HG03025 (cell line): ENCODE results near the gene ABCC3.
"Not testable (repeated sequence)": the region's sequence is repeated elsewhere in the genome, so short reads cannot be mapped to it uniquely, and the experiment has no call there.

Source experiments
- ATAC-seq: cut with Tn5 transposase; IDR thresholded peaks from one replicate; pipeline ENCODE4 v1.9.1; 2021; ENCODE audit warnings: mild to moderate bottlenecking, moderate library complexity; ENCODE audit not compliant: unreplicated experiment, low FRiP score

ABCC3 gene

GRCh38 chr17:50664788-50665458, 30.2 kb downstream of the ABCC3 start:
- ATAC-seq, result no peak

DNA sequence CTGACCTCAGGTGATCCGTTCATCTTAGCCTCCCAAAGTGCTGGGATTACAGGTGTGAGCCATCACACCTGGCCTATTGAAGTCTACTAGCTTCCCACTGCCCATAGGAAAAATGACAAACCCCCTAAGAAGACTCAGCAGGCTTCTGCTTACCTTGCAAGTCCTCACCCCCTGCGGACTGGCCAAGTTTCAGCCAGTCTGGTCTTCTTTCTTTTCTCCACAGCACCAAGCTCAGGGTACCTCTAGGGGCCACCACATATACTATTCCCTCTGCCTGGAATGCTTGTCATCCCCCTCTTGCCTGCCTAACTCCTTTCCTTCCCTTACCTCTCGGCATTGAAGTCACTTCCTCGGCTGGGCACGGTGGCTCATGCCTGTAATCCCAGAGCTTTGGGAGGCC, 31.2 kb downstream of the ABCC3 start:
- ATAC-seq, result no peak

DNA sequence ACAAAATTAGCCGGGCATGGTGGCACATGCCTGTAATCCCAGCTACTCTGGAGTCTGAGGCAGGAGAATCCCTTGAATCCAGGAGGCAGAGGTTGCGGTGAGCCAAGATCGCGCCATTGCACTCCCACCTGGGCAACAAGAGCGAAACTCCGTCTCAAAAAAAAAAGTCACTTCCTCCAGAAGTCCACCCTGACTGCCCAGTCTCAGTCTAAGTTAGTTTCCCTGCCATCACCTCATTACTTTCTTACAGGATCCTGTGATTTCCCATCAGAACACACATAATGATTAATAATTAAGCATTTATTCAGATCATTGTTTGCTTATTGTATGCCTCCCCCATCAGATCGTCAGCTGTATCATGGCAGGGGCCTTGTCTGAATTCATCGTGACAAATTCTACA, 31.6 kb downstream of the ABCC3 start:
- no peak for ATAC-seq

GRCh38 chr17:50667259-50668024, 32.8 kb downstream of the ABCC3 start:
- no peak for ATAC-seq

DNA sequence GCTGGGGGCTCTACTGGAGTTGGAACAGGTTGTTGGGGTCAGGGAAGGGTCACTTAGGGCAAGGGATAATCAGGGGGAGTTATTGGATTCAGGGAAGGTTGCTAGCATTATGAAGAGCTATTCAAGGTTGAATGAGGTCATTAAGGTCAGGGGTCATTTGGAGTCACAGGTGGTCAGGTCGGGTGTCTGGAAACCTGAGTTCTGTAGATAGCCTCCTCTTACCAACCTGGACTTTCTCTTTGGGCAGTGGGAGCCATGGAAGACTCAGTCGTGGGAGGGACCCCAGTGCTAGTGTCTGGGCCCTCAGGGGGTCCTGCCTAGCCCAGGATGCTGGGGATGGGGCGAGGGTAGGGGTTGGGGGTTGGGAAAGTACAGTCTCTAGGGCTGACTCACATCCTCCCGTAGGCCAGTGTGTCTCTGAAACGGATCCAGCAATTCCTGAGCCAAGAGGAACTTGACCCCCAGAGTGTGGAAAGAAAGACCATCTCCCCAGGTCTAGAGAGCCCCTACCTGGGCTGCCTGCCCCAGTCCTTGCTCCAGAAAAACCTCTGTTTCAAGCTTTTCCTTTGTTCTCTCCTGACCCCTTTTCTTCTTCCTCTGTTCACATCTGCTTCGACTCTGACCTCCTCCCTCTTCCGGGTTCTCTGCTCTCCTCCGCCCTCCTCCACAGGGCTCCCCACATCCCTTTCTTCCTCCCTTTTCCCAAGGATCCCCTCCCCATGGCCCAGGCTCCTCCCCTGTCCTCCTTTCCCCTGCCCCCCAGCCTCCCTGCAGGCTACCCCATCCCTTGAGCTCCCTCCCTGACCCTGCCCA, 33.5 kb downstream of the ABCC3 start:
- ATAC-seq, result no peak

DNA sequence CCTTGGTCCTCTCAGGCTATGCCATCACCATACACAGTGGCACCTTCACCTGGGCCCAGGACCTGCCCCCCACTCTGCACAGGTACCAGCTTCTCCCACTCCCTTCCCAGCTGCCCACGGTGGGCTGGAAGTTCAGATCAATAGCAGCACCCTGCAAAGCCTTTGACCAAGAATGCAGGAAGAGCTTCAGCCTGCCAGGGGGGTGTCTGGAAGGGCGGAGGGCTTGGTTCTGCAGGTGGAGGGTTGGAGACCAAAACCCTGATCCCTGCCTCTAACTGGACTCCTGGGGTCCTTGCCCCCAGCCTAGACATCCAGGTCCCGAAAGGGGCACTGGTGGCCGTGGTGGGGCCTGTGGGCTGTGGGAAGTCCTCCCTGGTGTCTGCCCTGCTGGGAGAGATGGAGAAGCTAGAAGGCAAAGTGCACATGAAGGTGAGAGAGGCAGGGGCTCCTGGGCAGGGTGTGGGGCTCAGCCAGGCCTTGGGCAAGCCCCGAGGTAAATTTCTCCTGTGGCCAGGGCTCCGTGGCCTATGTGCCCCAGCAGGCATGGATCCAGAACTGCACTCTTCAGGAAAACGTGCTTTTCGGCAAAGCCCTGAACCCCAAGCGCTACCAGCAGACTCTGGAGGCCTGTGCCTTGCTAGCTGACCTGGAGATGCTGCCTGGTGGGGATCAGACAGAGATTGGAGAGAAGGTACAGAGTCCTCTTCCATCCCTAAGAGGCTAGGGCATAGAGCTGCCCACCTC, 34.3 kb downstream of the ABCC3 start:
- ATAC-seq, result no peak

DNA sequence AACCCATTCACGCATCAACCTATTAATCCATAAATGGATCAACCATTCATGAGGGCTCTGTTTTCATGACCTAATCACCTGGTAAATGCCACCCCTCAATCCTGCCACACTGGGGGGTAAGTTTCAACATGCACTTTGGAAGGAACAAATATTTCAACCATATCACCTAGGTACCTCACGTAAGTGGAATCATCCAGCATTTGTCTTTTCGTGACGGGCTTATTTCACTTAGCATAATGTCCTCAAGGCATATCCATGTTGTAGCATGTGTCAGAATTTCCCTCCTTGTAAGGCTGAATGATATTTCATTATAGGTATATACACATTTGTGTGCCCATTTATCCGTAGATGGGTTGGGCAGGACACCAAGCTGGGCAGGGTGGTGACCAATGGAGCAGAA, 37.4 kb downstream of the ABCC3 start:
- no peak for ATAC-seq

DNA sequence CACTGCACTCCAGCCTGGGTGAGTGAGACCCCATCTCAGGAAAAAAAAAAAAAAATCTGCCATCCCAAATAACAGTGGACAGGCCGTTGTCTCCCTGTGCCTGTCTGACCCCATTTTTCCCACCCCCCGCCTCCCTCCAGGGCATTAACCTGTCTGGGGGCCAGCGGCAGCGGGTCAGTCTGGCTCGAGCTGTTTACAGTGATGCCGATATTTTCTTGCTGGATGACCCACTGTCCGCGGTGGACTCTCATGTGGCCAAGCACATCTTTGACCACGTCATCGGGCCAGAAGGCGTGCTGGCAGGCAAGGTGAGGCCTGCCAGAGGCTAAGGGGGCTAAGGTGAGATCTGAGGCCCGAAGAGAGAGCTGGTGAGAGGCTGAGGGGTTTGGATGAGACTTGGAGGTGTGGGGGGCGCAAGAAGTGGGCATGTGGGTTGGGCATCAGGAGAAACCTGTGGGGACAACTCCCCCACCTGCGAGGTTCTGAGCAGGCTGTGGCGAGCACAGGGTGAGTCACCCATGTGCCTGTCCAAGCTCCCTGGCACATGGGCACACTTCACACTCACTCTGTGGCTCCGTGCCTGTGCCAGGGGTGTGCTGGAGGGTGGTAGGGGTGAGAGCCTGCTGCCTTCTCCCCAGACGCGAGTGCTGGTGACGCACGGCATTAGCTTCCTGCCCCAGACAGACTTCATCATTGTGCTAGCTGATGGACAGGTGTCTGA, 38.3 kb downstream of the ABCC3 start:
- ATAC-seq, result no peak

GRCh38 chr17:50675190-50675589, 40.5 kb downstream of the ABCC3 start:
- no peak for ATAC-seq

GRCh38 chr17:50675627-50676026, 40.9 kb downstream of the ABCC3 start:
- no peak for ATAC-seq

- no peak for ATAC-seq
Measured at GRCh38 chr17:50676065-50676975, 41.6 kb downstream of the ABCC3 start.

- no peak for ATAC-seq
Measured at GRCh38 chr17:50677851-50678375, 43.2 kb downstream of the ABCC3 start.

- ATAC-seq, result no peak
Measured at GRCh38 chr17:50679008-50679544, 44.4 kb downstream of the ABCC3 start.

GRCh38 chr17:50680126-50680525, 45.4 kb downstream of the ABCC3 start:
- ATAC-seq, result no peak

DNA sequence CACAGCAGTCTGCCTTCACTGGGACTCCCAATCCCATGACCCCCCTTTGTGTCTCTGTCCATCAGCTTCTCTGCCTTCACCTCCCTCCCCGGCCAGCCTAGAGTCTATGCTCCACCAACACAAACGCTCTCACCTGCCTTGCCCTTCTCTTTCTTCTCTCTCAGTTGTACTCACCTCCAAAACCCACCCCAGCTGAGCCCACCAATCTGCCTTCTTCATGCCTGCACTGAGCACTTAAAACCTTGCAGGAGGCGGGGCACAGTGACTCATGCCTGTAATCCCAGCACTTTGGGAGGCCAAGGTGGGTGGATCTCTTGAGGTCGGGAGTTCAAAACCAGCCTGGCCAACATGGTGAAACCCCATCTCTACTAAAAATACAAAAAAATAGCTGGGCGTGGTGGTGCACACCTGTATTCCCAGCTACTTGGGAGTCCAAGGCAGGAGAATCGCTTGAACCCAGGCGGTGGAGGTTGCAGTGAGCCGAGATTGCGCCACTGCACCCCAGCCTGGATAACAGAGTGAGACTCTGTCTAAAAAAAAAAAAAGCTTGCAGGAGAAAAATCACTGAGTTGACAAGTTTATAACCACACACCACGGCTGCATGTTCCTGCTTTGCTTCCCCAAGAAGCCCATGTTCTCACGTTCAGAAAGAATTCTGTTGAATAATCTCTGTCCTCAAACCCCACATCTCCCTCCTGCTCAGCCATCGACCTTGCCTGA, 46.0 kb downstream of the ABCC3 start:
- ATAC-seq, result not testable (repeated sequence)

DNA sequence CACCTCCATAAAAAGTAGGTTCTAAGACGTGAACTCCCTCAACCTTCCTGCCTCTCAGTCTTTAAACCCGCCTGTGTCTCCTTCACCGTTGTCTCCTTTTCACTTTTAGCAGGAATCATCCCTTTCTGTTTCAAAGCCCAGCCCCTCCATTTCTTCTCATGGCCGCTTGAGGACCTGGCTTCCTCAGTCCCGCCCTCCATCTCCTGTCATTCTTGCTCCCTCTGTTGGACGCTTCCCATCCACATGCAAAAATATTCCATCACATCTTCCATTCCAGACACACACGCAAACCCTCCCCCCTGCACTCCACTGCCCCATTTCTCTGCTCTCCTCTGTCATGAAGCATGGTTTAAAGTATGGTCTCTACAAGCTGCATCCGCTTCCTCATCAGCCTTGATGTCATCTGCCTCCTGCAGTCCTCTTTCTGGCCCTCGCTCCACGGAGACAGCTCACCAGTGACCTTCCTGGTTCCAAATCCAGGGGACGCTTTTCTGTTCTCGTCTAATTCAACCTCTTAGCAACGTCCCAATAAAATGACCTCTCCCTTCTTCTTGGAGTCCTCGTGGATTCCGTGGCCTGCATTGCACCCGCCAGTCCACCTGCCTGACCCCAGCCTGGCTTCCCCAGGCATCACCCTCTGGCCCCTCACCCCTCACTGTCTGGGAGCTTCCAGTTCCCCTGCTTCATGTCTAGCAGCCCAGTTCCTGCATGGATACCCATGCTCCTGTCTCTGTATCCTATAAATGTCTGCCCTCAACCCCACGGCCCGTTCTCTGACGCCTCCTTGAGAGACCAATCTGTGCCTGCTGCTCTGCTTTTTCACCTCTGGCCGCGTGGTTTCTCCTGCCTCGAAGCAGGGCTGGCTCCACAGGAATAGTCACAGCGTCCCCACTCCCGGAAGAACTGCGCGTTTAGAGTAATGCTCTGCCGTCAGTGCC, 46.9 kb downstream of the ABCC3 start:
- ATAC-seq, result no peak

DNA sequence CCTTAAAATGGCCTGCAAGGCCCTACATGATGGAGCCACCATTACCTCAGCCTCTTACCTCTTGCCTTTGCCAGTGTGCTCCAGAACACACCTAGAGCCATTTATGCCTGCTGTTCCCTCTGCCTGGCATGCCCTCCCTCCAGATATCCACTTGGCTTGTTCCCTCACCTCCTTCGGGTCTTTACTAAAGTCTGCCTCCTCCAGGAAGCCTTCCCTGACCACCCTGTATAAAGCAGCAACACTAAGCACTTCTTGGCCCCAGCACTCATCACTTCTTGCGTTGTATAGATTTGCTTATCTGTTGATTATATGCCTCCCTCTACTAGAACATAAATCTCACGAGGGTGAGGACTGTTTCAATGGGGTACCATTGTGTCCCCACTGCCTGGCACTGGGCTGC, 47.8 kb downstream of the ABCC3 start:
- ATAC-seq, result no peak
